ENCODE data around the gene ARID3C. TPM values are rescaled to one million over a fixed set of nuclear protein-coding genes. Genes with fewer than 3 reads are reported as not detected.

ARID3C gene
- total RNA-seq, 1 experiment from 2014 or later: not detected

DNA sequence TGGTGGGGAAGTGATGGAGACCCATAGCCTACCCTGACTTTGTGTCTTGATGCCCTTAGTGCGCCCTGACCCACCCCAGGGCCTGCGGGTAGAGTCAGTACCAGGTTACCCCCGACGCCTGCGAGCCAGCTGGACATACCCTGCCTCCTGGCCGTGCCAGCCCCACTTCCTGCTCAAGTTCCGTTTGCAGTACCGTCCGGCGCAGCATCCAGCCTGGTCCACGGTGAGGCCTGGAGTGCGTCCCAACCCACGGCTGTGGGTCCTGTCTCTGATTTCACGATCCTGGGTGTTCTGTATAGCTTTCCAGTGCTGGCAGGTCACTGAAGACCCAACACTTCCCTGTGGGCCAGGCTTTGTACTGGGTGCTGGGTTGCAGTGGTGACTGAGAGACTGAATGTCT is 29.6 kb upstream of the ARID3C start:
- no peaks in the 10 kb centered on the region for H3K36me3 ChIP-seq (replicated peaks; ENCODE audit: control insufficient read depth, insufficient read depth, low read length)
- no peaks in the 10 kb centered on the region for H3K27me3 ChIP-seq (ENCODE audit: control insufficient read depth, insufficient read depth, low read length)
- no peak overlapping the region for H3K4me3 ChIP-seq (ENCODE audit: insufficient read depth, low read depth, low read length)
- peak; percentile 15 for DNase-seq

DNA sequence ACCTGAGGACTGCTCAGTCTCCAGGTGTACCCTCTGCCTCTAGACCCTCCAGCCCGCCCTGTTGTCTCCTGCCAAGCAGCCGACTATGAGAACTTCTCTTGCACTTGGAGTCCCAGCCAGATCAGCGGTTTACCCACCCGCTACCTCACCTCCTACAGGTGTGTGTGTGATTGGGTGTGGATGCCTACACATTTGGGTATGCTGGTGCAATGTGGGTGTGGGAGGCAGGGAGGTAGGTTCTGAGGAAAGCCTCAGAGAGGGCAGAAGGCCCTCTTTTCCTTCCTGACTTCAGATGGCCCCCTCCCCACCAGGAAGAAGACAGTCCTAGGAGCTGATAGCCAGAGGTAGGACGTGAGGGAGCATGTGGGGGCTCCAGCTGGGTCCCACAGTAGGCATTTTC is 28.1 kb upstream of the ARID3C start:
- Histone ChIP-seq H3K4me3 (ENCODE audit: insufficient read depth, low read depth, low read length) (no peak overlapping the region), H3K36me3 (replicated peaks; ENCODE audit: control insufficient read depth, insufficient read depth, low read length) (no peaks in the 10 kb centered on the region), H3K27me3 (ENCODE audit: control insufficient read depth, insufficient read depth, low read length) (no peaks in the 10 kb centered on the region)
- peak; percentile 9 for DNase-seq

DNA sequence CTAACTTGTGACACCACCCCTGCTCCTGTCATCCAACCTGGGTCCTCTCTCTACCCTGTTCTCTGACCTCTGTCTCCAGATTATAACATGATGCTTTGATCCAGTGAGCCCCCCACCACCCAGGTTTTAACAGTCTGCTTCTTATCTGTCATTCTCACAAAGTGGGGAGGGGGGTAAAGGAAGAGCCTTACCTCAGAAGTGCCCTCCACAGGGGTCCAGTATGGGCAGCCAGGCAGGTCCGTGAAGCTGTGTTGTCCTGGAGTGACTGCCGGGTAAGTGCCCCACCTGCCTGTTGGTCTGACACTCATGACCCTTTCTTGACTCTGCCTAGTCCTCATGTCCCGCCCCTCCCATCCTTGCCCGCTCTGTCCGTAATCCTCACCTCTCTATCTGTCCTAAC is 26.5 kb upstream of the ARID3C start:
- Histone ChIP-seq H3K27me3 (ENCODE audit: control insufficient read depth, insufficient read depth, low read length) (no peaks in the 10 kb centered on the region), H3K4me3 (ENCODE audit: insufficient read depth, low read depth, low read length) (no peak overlapping the region), H3K36me3 (replicated peaks; ENCODE audit: control insufficient read depth, insufficient read depth, low read length) (no peaks in the 10 kb centered on the region)
- peak; percentile 62 for DNase-seq

DNA sequence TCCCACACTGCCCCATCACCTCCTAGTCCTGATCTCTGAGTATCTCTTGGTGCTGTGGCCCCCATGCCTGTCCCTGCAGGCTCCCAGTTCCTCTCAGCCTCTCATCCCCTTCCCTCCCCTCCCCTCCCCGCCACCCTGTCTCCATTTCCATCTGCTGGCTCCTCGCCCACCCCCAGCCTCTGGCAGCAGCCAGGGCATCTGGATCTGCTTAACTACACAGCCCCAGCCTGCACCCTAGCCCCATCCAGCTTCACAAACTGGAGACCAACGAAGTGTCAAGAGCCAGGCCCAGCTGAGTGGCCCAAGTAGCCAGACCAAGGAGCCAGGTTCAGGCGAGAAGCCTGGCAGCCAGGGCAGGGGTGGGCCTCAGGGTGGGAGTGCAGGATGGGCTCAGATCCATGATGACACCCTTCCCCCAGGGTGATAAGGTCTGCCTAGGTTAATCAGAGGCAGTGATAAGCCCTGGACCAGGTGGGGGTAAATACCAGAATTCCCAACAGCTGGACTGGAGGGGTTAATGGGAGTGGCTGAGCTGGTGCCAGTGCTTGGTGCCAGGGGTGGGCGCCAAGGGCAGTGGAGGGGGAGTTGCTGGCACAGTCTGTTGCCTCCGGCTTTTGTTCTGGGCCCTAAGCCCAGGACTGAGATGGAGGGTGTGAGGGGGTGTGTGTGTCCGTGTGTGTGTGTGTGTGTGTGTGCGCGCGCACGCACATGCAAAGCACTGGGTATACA is 25.6 kb upstream of the ARID3C start:
- Histone ChIP-seq H3K36me3 (replicated peaks; ENCODE audit: control insufficient read depth, insufficient read depth, low read length) (peaks cover 2% of the 10 kb centered on the region), H3K4me3 (ENCODE audit: insufficient read depth, low read depth, low read length) (no peak overlapping the region), H3K27me3 (ENCODE audit: control insufficient read depth, insufficient read depth, low read length) (no peaks in the 10 kb centered on the region)
- DNase-seq: peak; percentile 55

DNA sequence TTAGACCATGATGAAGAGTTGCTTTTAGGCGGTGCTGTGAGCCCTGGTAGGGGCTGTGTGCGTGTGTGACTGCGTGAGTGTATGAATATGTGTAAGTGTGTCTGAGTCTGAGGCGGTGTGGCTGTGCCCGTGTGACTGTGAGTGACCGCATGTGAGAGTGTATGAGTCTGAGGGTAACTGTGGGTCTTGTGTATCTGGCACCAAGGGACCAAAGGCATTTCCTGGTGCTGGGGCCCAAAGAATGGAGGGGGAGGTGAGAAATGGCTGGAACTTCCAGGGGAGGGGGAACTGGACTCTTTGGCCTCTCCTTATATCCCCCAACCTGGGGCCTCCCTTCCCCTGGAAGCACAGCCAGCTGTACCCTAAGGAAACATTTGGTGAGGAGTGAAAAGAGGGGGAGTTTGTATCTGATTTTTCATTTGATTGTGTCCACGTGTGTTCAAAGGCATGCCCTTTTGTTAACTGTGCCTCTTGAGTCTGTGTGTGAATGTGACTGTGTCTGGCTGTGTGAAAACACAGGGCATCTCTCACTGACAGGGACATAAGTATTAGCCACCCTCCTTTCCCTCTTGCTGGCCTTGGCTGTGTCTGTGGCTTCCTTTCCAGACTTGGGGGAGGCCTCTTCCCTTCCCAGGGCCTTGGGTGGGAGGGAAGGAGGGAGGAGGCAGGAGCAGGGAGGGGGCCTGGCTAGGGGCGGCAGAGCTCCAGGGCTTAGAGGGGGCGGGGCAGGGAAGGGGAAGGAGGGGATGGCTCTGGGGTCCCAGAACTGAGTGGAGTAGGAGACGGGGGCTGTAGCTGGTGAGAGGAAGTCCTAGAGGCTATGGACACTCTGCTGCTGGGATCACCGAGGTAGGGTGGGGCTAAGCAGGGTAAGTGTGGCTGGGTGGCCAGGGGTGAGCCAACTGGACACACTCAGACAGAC is 24.5 kb upstream of the ARID3C start:
- DNase-seq: peak; percentile 75

DNA sequence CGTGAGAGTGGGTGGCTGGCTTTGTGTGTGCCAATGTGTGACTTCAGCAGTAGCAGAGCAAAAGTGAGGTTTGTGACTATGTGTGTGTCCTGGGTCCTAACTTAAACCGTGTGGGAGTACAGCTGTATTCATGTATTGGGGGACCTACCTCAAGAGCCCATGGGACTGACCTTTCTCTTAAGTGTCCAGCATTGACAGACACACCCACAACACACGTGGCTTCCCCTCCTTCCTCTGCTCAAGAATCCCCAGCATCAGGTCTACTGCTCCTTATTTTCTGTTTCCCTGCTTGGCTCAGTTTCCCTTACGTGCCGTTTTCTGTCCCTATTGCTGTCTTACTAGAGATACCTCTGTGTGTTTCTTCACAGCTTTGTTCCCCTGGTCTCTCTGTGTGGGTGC is 23.7 kb upstream of the ARID3C start:
- H3K27me3 ChIP-seq (ENCODE audit: control insufficient read depth, insufficient read depth, low read length): no peaks in the 10 kb centered on the region
- no peak overlapping the region for H3K4me3 ChIP-seq (ENCODE audit: insufficient read depth, low read depth, low read length)

More for the DNA sequence above, 24.5 kb upstream of the ARID3C start:
- Histone ChIP-seq H3K4me3 (ENCODE audit: insufficient read depth, low read depth, low read length) (no peak overlapping the region), H3K36me3 (replicated peaks; ENCODE audit: control insufficient read depth, insufficient read depth, low read length) (peaks cover 10% of the 10 kb centered on the region), H3K27me3 (ENCODE audit: control insufficient read depth, insufficient read depth, low read length) (no peaks in the 10 kb centered on the region)

DNA sequence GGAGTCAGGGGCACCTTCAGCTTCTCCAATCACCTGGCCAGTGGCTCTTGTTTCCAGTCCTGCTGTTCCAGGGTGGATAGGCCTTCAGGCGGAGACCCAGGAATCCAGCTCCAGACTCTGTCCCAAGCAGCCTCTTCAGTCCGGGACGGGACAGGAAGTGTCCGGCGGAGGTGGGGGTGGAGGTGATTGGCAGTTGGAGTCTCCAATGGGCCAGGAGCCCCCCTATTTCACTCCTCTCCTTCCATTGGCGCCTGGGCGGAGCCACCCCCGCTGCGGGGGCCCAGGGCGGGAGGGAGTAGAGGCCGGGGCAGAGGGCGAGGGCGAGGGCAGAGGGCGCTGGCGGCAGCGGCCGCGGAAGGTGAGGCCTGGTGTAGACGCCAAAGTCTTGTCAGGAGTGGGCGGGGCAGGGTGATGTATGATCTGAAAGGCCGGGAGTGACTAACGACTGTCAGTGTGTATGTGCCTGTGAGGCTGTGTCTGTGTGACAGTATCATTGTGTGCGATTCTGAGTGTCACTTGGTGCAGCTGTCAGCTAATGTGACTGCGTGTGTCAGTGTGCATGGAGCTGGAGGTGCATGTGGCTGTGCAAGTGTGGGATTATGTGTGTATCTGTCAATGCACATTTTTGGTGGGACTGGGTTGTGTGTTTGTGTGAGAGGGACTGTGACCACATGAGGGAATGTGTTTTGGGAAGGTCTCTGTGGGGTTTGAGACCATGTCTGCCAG is 23.2 kb upstream of the ARID3C start, which contains the start of gene IL11RA:
Gene IL11RA, plus strand, starts transcription at position 310 of the 726 bp plus-strand sequence. CDS start 3,033 bp downstream, outside the sequence.
- peak; percentile 100 for DNase-seq
- H3K36me3 ChIP-seq (replicated peaks; ENCODE audit: control insufficient read depth, insufficient read depth, low read length): peaks cover 15% of the 10 kb centered on the region
- H3K4me3 ChIP-seq (ENCODE audit: insufficient read depth, low read depth, low read length): peak within 1 kb of the TSS; percentile 32
- no peaks in the 10 kb centered on the region for H3K27me3 ChIP-seq (ENCODE audit: control insufficient read depth, insufficient read depth, low read length)

More for the DNA sequence above, 23.7 kb upstream of the ARID3C start:
- H3K36me3 ChIP-seq (replicated peaks; ENCODE audit: control insufficient read depth, insufficient read depth, low read length): peaks cover 15% of the 10 kb centered on the region
- DNase-seq: peak; percentile 33

DNA sequence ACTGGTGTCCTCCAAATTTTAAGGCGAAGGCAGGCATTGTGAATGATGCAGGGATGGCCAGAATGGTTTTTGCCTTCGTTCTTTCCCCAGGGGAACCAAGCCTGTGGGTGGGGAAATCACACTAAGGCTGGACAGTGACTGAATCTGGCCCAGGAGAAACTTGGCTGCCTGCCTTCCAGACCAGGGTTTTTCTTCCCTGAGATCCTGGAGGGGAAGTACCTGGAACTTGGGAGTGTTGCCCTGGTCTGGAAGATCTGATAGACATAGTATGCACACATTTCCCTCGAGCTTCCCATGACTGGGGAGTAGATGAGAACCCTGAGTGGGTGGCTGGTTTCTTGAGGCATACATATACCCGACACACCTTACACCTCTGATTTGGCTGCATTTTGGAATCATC is 22.5 kb upstream of the ARID3C start:
- H3K36me3 ChIP-seq (replicated peaks; ENCODE audit: control insufficient read depth, insufficient read depth, low read length): peaks cover 15% of the 10 kb centered on the region
- H3K4me3 ChIP-seq (ENCODE audit: insufficient read depth, low read depth, low read length): peak overlapping the region; percentile 32
- H3K27me3 ChIP-seq (ENCODE audit: control insufficient read depth, insufficient read depth, low read length): no peaks in the 10 kb centered on the region
- peak; percentile 28 for DNase-seq

DNA sequence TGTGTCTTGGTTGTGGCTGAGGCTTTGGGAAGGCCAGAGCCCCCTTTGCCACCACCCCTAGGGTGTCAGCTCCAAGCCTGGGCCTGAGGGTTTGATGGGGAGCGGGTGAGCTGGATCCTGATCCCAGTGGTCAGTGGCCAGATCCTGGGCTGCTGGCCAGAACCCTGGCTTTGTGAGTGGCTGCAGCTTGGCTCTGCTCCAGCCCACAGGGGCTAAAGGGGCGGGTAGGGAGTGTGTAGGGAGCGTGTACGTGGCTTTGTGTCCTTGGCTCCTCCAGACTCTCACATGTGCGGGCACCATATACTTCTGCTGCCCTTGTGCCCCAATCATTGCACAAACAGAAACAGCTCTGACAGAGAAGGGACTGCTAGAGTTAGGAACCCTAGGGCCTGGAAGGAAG is 21.9 kb upstream of the ARID3C start:
- peaks cover 15% of the 10 kb centered on the region for H3K36me3 ChIP-seq (replicated peaks; ENCODE audit: control insufficient read depth, insufficient read depth, low read length)
- no peaks in the 10 kb centered on the region for H3K27me3 ChIP-seq (ENCODE audit: control insufficient read depth, insufficient read depth, low read length)
- peak; percentile 19 for DNase-seq
- no peak overlapping the region for H3K4me3 ChIP-seq (ENCODE audit: insufficient read depth, low read depth, low read length)

DNA sequence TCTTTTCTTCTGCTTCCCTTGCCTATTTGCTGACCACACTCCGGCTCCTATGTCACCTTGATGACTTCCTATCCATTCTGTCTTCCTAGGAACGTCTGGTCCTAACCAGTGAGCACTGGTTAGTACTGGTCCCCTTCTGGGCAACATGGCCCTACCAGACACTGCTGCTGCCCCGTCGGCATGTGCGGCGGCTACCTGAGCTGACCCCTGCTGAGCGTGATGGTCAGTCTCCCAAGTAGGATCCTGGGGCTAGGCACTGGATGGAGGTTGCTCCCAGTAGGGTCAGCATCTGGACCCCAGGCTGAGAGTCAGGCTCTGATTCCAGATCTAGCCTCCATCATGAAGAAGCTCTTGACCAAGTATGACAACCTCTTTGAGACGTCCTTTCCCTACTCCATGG is 19.8 kb upstream of the ARID3C start:
- peaks cover 15% of the 10 kb centered on the region for H3K36me3 ChIP-seq (replicated peaks; ENCODE audit: control insufficient read depth, insufficient read depth, low read length)
- H3K4me3 ChIP-seq (ENCODE audit: insufficient read depth, low read depth, low read length): no peak overlapping the region
- DNase-seq: no peak
- H3K27me3 ChIP-seq (ENCODE audit: control insufficient read depth, insufficient read depth, low read length): no peaks in the 10 kb centered on the region

DNA sequence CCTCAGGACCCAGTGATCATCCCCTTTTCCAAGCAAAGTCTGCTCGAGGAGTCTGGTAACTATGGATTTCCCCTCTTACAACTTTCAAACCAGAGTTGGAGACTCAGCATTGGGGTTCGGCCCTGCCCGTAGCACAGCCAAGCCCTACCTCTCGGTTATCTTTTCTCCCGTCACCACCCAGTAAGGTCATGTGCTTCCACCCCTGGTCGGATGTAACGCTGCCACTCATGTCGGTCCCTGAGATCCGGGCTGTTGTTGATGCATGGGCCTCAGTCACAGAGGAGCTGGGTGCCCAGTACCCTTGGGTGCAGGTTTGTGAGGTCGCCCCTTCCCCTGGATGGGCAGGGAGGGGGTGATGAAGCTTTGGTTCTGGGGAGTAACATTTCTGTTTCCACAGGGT is 18.8 kb upstream of the ARID3C start:
- peak; percentile 17 for DNase-seq
- H3K36me3 ChIP-seq (replicated peaks; ENCODE audit: control insufficient read depth, insufficient read depth, low read length): peaks cover 15% of the 10 kb centered on the region
- H3K4me3 ChIP-seq (ENCODE audit: insufficient read depth, low read depth, low read length): peak overlapping the region; percentile 80; the same call in 1 of the 2 replicates
- no peaks in the 10 kb centered on the region for H3K27me3 ChIP-seq (ENCODE audit: control insufficient read depth, insufficient read depth, low read length)

DNA sequence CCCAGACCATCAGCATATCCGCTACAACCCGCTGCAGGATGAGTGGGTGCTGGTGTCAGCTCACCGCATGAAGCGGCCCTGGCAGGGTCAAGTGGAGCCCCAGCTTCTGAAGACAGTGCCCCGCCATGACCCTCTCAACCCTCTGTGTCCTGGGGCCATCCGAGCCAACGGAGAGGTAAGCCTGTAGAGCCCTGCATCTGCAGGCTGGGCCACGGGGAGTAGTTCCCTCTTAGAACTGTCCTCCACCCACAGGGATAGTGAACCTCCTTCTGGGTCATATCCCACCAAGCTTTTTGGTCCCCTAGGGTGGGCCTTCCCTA is 18.2 kb upstream of the ARID3C start:
- peak overlapping the region; percentile 80 for H3K4me3 ChIP-seq (ENCODE audit: insufficient read depth, low read depth, low read length)
- H3K27me3 ChIP-seq (ENCODE audit: control insufficient read depth, insufficient read depth, low read length): no peaks in the 10 kb centered on the region
- peaks cover 15% of the 10 kb centered on the region for H3K36me3 ChIP-seq (replicated peaks; ENCODE audit: control insufficient read depth, insufficient read depth, low read length)
- no peak for DNase-seq

DNA sequence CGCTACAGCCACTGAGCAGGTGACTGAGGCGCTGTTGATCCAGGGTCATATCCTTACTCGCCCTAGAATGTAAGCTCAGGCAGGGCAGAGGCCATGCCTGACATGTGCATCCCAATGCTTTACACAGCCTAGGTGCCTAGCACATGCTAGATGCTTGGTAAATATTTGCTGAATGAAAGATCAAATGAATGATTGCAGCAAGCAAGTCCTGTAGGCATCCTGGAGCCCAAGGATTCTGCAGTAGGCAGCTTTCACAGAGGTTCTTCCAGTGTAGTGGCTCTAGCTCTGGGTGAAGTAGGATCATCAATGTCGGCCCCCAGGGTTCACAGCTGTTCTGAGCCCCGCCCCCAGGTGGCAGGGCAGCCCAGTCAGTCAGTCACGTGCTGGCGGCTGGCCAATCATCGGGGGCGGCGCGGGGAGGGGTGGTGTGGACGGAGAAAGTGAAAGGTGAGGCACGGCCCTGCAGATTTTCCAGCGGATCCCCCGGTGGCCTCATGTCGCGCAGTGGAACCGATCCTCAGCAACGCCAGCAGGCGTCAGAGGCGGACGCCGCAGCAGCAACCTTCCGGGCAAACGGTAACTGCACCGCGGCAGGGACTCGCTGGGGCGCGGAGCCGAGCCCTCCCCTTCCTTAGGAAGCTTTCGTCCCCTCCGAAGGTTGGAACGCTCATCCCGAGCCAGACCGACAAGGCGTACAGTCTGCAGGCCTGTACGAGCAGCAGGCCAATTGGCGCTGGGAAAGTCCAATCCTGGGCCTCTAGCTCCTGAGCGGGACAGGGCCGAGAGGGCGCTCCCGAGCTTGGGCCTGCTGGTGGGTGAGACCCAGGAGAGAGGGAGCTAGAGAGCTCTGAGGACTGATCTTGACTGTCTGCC is 17.6 kb upstream of the ARID3C start, which contains the start of gene GALT:
Gene GALT, plus strand, starts transcription at position 465 of the 873 bp plus-strand sequence. Its CDS starts 30 bp downstream, at position 495.
- H3K27me3 ChIP-seq (ENCODE audit: control insufficient read depth, insufficient read depth, low read length): no peaks in the 10 kb centered on the region
- H3K4me3 ChIP-seq (ENCODE audit: insufficient read depth, low read depth, low read length): peak within 1 kb of the TSS; percentile 80
- DNase-seq: peak; percentile 99
- peaks cover 15% of the 10 kb centered on the region for H3K36me3 ChIP-seq (replicated peaks; ENCODE audit: control insufficient read depth, insufficient read depth, low read length)

Data from H7 (cell line).